ENCODE measurements around the gene ITGBL1. TPM values are rescaled to one million over a fixed set of nuclear protein-coding genes. Genes with fewer than 3 reads are reported as not detected.

ITGBL1 gene
- total RNA-seq, 6 experiments from 2014 or later, result 92.4 to 114 (median 105) TPM

DNA sequence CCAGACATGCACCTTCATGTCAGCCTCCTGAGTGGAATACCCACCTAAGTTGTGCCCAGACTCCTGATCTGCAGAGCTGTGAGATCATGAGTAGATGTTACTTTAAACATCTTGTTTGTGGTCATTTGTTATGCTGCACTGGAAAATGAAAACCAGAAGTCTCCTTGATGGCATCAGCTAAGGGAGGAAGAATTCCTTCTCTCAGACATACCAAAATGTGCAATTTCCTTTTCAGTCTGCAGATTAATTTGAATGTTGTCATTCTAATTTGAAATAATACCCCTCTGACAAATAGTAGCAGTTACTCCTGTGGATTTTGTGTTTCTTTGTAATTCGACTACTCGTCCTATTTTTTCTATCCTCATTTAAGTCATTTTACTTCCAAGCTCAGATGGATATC lies 59.3 kb downstream of the ITGBL1 start:
- TF ChIP-seq, protein P1, sequence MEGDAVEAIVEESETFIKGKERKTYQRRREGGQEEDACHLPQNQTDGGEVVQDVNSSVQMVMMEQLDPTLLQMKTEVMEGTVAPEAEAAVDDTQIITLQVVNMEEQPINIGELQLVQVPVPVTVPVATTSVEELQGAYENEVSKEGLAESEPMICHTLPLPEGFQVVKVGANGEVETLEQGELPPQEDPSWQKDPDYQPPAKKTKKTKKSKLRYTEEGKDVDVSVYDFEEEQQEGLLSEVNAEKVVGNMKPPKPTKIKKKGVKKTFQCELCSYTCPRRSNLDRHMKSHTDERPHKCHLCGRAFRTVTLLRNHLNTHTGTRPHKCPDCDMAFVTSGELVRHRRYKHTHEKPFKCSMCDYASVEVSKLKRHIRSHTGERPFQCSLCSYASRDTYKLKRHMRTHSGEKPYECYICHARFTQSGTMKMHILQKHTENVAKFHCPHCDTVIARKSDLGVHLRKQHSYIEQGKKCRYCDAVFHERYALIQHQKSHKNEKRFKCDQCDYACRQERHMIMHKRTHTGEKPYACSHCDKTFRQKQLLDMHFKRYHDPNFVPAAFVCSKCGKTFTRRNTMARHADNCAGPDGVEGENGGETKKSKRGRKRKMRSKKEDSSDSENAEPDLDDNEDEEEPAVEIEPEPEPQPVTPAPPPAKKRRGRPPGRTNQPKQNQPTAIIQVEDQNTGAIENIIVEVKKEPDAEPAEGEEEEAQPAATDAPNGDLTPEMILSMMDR (IDR thresholded peaks at IDR 0.05), result no peak
- H3K27ac Mint-ChIP-seq, result peak overlapping the region; percentile 57
- peaks cover 10% of the 10 kb centered on the region for H3K36me3 Mint-ChIP-seq (ENCODE audit: low read depth)
- no peaks in the 10 kb centered on the region for H3K9me3 Mint-ChIP-seq
- DNase-seq, result no peak
- H3K27me3 Mint-ChIP-seq (ENCODE audit: insufficient read depth), result no peaks in the 10 kb centered on the region; the same call in 1 of the 2 replicates
- H3K4me3 Mint-ChIP-seq, result no peak overlapping the region
- peaks cover 59% of the 10 kb centered on the region for H3K4me1 Mint-ChIP-seq (ENCODE audit: low read depth)

DNA sequence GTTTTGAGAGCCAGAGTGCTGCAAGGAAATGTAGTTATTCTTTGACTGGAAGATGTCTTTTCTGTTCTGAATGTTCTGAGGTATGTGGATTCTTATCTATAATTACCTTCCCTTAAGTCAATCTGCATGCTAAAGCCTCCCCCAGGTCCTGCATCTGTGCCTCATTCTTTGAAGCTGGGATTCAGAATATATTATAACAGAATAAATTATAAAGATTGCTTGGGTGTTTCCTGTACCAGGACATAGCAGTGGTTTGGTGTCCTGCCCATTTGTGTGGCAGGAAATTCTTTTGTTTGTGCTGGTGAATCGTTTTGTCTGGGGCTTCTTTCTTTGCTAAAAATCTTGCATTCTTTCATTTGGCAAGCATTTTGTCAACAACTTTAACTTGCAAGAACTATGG lies 60.2 kb downstream of the ITGBL1 start:
- H3K27ac Mint-ChIP-seq, result peak overlapping the region; percentile 10; the same call in 1 of the 2 replicates
- H3K36me3 Mint-ChIP-seq (ENCODE audit: low read depth), result peaks cover 10% of the 10 kb centered on the region

DNA sequence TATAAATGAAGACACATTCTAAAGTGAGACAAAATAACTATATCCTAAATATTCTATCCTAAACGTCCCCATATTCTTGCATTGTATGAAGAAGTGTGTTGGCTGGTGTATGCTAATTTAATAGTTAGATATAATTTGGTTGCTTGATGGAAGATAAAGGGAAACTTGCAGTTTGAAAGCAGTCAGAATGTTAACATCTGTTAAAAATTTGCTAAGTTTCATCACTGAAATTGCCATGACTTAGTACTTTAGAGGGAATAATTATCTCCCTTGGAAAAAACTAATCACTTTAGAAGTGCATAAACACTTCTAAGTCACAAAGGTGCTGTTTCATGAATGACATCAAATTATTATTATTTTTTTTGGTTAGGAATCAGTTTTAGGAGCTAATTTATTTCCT lies 61.6 kb downstream of the ITGBL1 start:
- peaks cover 70% of the 10 kb centered on the region for H3K4me1 Mint-ChIP-seq (ENCODE audit: low read depth)
- DNase-seq, result no peak
- no peaks in the 10 kb centered on the region; the same call in 1 of the 2 replicates for H3K27me3 Mint-ChIP-seq (ENCODE audit: insufficient read depth)
- no peak overlapping the region for H3K4me3 Mint-ChIP-seq
- no peak overlapping the region for H3K27ac Mint-ChIP-seq
- no peaks in the 10 kb centered on the region for H3K9me3 Mint-ChIP-seq
- peaks cover 5% of the 10 kb centered on the region for H3K36me3 Mint-ChIP-seq (ENCODE audit: low read depth)
- TF ChIP-seq, protein P1 (IDR thresholded peaks at IDR 0.05), result no peak

More for the DNA sequence above, 60.2 kb downstream of the ITGBL1 start:
- Mint-ChIP-seq H3K9me3 (no peaks in the 10 kb centered on the region), H3K4me3 (no peak overlapping the region), H3K27me3 (ENCODE audit: insufficient read depth) (no peaks in the 10 kb centered on the region; the same call in 1 of the 2 replicates), H3K4me1 (ENCODE audit: low read depth) (peaks cover 68% of the 10 kb centered on the region)
- TF ChIP-seq, protein P1 (IDR thresholded peaks at IDR 0.05), result no peak
- DNase-seq, result no peak

DNA sequence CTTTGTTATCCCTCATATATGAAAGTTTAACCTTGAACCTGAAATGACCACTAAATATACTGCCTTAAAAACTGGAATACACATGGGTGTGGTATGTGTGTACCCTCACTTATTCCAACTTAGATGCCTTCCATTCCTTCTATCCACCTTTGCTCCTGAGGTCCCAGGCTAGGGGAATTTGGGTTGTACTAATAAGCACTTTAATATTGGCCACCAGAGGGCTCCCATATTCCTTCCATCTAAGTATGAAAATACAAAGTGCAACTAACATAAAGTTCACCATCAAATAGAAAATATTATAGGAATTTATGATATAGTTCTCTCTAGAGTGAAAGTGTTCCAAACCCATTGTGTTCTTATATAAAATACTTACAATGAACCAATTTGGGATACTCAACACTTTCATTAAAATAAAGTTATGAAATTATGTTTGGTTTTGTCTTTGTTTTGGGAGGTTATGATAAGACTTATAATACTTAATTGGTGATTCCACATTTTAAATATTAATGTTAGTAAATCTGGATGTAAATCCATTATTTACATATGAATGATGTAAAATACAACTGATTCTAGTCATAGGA lies 62.3 kb downstream of the ITGBL1 start:
- Mint-ChIP-seq H3K9me3 (no peaks in the 10 kb centered on the region), H3K4me3 (no peak overlapping the region), H3K27me3 (ENCODE audit: insufficient read depth) (no peaks in the 10 kb centered on the region; the same call in 1 of the 2 replicates), H3K4me1 (ENCODE audit: low read depth) (peaks cover 76% of the 10 kb centered on the region), H3K27ac (no peak overlapping the region; the same call in 1 of the 2 replicates), H3K36me3 (ENCODE audit: low read depth) (peaks cover 9% of the 10 kb centered on the region; the same call in 1 of the 2 replicates)
- DNase-seq, result peak; percentile 27
- TF ChIP-seq, protein P1 (IDR thresholded peaks at IDR 0.05), result peak; percentile 94

DNA sequence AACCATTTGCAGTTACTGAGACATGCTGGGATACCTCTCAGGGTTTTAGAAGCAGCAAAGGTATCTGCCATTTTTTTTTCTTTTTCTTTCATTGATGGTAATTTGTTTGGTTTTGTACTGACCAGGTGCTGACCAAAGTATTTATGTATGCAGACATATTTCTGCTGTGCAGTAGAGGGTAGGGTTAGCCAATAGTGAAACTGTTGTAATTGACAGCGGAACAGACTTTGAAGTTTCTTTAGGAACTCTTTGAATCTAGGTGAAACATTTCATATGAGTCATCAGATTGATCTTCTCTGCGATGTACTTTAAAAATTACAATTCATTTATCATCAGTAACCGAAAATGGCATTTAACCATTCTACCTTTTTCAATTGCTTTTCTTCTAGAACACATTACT lies 63.0 kb downstream of the ITGBL1 start:
- no peak for DNase-seq
- peaks cover 82% of the 10 kb centered on the region for H3K4me1 Mint-ChIP-seq (ENCODE audit: low read depth)
- H3K9me3 Mint-ChIP-seq, result no peaks in the 10 kb centered on the region
- peaks cover 10% of the 10 kb centered on the region; the same call in 1 of the 2 replicates for H3K36me3 Mint-ChIP-seq (ENCODE audit: low read depth)
- H3K27ac Mint-ChIP-seq, result no peak overlapping the region
- H3K27me3 Mint-ChIP-seq (ENCODE audit: insufficient read depth), result no peaks in the 10 kb centered on the region; the same call in 1 of the 2 replicates
- TF ChIP-seq, protein P1 (IDR thresholded peaks at IDR 0.05), result no peak
- H3K4me3 Mint-ChIP-seq, result peak overlapping the region; percentile 16; the same call in 1 of the 2 replicates
